Measurements from ENCODE around the gene KIF18A. TPM values are rescaled to one million over a fixed set of nuclear protein-coding genes. Genes with fewer than 3 reads are reported as not detected.
"Not testable (repeated sequence)": the region's sequence is repeated elsewhere in the genome, so short reads cannot be mapped to it uniquely, and the experiment has no call there.

The KIF18A gene
- total and polyA plus RNA-seq, 4 donors: 0.08 to 21.4 (median 0.20) TPM

- 95% methylated on average over 5 of the region's 5 CpGs for WGBS
- Histone ChIP-seq H3K4me3 (ENCODE audit: low read depth in 1 of 3, low read length in 3 of 3) (no peak overlapping the region), H3K27me3 (ENCODE audit: control insufficient read depth in 4 of 4, insufficient read depth in 4 of 4, low read length in 3 of 4) (no peaks in the 10 kb centered on the region), H3K27ac (ENCODE audit: low read depth in 1 of 2, low read length in 2 of 2) (no peak overlapping the region), H3K9ac (ENCODE audit: low read depth in 1 of 2, low read length in 2 of 2) (no peak overlapping the region), H3K36me3 (ENCODE audit: control insufficient read depth in 4 of 4, insufficient read depth in 3 of 4, low read depth in 1 of 4, low read length in 3 of 4) (no peaks in the 10 kb centered on the region), H3K4me1 (ENCODE audit: control insufficient read depth in 4 of 4, insufficient read depth in 4 of 4, low read length in 3 of 4) (no peaks in the 10 kb centered on the region), H3K9me3 (ENCODE audit: control insufficient read depth in 4 of 4, low read length in 3 of 4) (no peaks in the 10 kb centered on the region)
- no peak for TF ChIP-seq ATF3 (IDR thresholded peaks at IDR 0.05)
- DNase-seq (ENCODE audit: low spot score): no peak
Measured at GRCh38 chr11:28089378-28089777, 18.6 kb downstream of the KIF18A start.

- not testable (repeated sequence) for H3K36me3 ChIP-seq (ENCODE audit: control insufficient read depth in 4 of 4, insufficient read depth in 3 of 4, low read depth in 1 of 4, low read length in 3 of 4); DNase-seq (ENCODE audit: low spot score); H3K9ac ChIP-seq (ENCODE audit: low read depth in 1 of 2, low read length in 2 of 2); H3K27me3 ChIP-seq (ENCODE audit: control insufficient read depth in 4 of 4, insufficient read depth in 4 of 4, low read length in 3 of 4); H3K4me3 ChIP-seq (ENCODE audit: low read depth in 1 of 3, low read length in 3 of 3); H3K4me1 ChIP-seq (ENCODE audit: control insufficient read depth in 4 of 4, insufficient read depth in 4 of 4, low read length in 3 of 4); H3K9me3 ChIP-seq (ENCODE audit: control insufficient read depth in 4 of 4, low read length in 3 of 4); H3K27ac ChIP-seq (ENCODE audit: low read depth in 1 of 2, low read length in 2 of 2)
- WGBS: 94% methylated on average over 3 of the region's 3 CpGs
Measured at GRCh38 chr11:28087693-28088092, 20.3 kb downstream of the KIF18A start.

GRCh38 chr11:28087192-28087591, 20.8 kb downstream of the KIF18A start:
- WGBS: 98% methylated on average over 1 of the region's 1 CpG
- not testable (repeated sequence) for H3K4me1 ChIP-seq (ENCODE audit: control insufficient read depth in 4 of 4, insufficient read depth in 4 of 4, low read length in 3 of 4); H3K27ac ChIP-seq (ENCODE audit: low read depth in 1 of 2, low read length in 2 of 2); H3K9me3 ChIP-seq (ENCODE audit: control insufficient read depth in 4 of 4, low read length in 3 of 4); H3K27me3 ChIP-seq (ENCODE audit: control insufficient read depth in 4 of 4, insufficient read depth in 4 of 4, low read length in 3 of 4); H3K4me3 ChIP-seq (ENCODE audit: low read depth in 1 of 3, low read length in 3 of 3); H3K36me3 ChIP-seq (ENCODE audit: control insufficient read depth in 4 of 4, insufficient read depth in 3 of 4, low read depth in 1 of 4, low read length in 3 of 4); H3K9ac ChIP-seq (ENCODE audit: low read depth in 1 of 2, low read length in 2 of 2); DNase-seq (ENCODE audit: low spot score)

- Histone ChIP-seq H3K4me1 (ENCODE audit: control insufficient read depth in 4 of 4, insufficient read depth in 4 of 4, low read length in 3 of 4) (no peaks in the 10 kb centered on the region), H3K9ac (ENCODE audit: low read depth in 1 of 2, low read length in 2 of 2) (no peak overlapping the region), H3K9me3 (ENCODE audit: control insufficient read depth in 4 of 4, low read length in 3 of 4) (no peaks in the 10 kb centered on the region), H3K36me3 (ENCODE audit: control insufficient read depth in 4 of 4, insufficient read depth in 3 of 4, low read depth in 1 of 4, low read length in 3 of 4) (no peaks in the 10 kb centered on the region), H3K27me3 (ENCODE audit: control insufficient read depth in 4 of 4, insufficient read depth in 4 of 4, low read length in 3 of 4) (no peaks in the 10 kb centered on the region), H3K4me3 (ENCODE audit: low read depth in 1 of 3, low read length in 3 of 3) (no peak overlapping the region), H3K27ac (ENCODE audit: low read depth in 1 of 2, low read length in 2 of 2) (no peak overlapping the region)
- TF ChIP-seq REST (IDR thresholded peaks at IDR 0.05) (no peak), HNF4G (IDR thresholded peaks at IDR 0.05) (no peak), ATF3 (IDR thresholded peaks at IDR 0.05) (no peak), FOXA1 (IDR thresholded peaks at IDR 0.05) (no peak), JUND (IDR thresholded peaks at IDR 0.05) (no peak), SP1 (IDR thresholded peaks at IDR 0.05) (no peak), FOXA2 (IDR thresholded peaks at IDR 0.05) (no peak), YY1 (IDR thresholded peaks at IDR 0.05) (no peak), GABPA (IDR thresholded peaks at IDR 0.05 in 1 of 2, conservative IDR thresholded peaks at IDR 0.05 in 1 of 2) (no peak), RAD21 (IDR thresholded peaks at IDR 0.05) (no peak), ZBTB33 (IDR thresholded peaks at IDR 0.05) (no peak), HNF4A (conservative IDR thresholded peaks at IDR 0.05) (no peak), NR2F2 (IDR thresholded peaks at IDR 0.05) (no peak), RXRA (IDR thresholded peaks at IDR 0.05) (no peak), EGR1 (IDR thresholded peaks at IDR 0.05; ENCODE audit: low read depth in 2 of 2) (no peak), TAF1 (conservative IDR thresholded peaks at IDR 0.05) (no peak)
- 99% methylated on average over 1 of the region's 1 CpG for WGBS
- no peak for DNase-seq (ENCODE audit: low spot score)
Measured at GRCh38 chr11:28086569-28086968, 21.4 kb downstream of the KIF18A start.
